ENCODE measurements around the gene DNAH8.

DNAH8 gene

DNA sequence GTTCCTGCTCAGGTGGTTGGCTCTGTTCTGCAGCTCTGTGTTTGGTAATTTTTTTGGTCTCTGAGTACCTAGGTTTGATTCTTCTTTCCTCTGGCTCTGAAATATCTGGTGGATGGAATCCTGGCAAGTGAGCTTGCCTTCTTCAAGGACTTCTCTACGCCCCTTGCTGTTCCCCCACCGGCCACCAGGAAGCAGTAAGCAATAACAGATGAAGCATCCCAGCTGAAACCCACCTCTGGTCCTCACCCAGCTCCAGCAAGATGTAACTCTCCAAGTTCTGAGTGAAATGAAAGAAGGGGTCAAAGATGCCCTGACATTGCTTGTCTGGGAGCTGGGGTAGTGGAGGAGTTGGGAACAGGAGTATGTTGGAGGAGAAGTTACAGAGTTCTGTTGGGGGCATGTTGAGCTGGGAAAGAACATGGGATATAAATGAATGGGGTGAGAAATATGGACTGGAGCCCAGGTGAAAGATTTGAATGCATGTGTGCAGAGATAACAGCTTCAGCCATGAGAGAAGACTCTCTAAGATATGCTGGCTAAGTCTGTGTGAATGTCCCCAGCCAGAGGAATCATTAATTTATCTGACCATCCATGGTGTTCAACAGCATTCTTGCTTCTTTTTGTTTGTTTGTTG, 282.1 kb downstream of the DNAH8 start:
- no peak for TF ChIP-seq POLR2A (IDR thresholded peaks at IDR 0.05; ENCODE audit: low read depth, low read length)
- DNase-seq (ENCODE audit: insufficient read length, low spot score), result no peak
- no peak for FAIRE-seq

DNA sequence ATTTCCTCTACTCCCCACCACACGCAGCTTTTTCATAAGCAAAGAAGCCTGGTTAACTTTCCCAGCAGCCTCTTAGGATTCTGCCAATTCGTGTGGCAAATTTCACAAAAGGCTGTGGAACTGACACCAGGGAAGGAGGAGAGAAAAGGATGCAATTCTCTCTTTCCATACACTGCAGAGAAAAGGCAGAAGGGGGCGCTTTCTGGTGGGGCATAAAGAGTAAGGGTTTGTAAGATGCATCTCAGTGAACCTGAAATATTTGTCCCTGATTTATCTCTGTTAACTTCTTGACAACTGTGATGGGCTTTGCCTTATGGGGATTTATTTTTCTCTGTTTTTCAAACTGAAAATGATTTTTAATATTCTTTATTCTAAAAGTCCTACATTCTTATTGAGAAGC, 288.0 kb downstream of the DNAH8 start:
- FAIRE-seq (no peak), DNase-seq (ENCODE audit: insufficient read length, low spot score) (no peak)
- no peak for TF ChIP-seq POLR2A (IDR thresholded peaks at IDR 0.05; ENCODE audit: low read depth, low read length)

DNA sequence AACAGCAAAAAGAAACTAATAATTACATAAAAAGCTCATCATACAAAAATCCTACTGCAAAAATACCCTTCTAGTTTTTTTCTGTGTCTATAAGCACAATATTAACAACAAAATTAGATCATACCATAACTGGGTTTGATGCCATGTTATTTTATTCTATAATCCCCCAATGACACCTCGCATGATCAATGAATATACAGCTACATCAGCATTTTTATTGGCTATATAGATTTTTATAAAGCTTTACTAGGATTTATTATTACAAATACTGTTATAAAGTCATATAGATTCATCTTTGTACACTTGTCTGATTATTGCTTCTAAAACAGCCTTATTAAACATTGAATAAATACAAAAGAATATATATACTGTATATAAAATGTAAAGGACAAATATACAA, 288.4 kb downstream of the DNAH8 start:
- no peak for DNase-seq (ENCODE audit: insufficient read length, low spot score)
- no peak for FAIRE-seq
- TF ChIP-seq POLR2A (IDR thresholded peaks at IDR 0.05; ENCODE audit: low read depth, low read length), result no peak

DNA sequence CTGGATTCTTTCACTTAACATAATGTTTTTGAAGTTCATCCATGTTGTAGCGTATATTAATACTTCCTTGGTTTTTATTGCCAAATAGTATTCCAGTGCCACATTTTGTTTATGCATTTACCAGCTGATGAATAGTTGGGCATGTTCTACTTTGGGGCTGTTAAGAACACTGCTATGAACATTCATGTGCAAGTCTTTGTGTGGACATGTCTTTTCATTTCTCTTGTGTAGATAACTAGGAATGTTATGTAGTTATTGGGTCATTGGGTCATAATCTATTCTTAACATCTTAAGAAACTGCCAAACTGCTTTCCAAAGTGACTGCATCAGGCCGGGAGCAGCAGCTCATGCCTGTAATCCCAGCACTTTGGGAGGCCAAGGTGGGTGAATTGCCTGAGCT, 289.7 kb downstream of the DNAH8 start:
- no peak for FAIRE-seq
- TF ChIP-seq POLR2A (IDR thresholded peaks at IDR 0.05; ENCODE audit: low read depth, low read length), result no peak
- DNase-seq (ENCODE audit: insufficient read length, low spot score), result no peak

DNA sequence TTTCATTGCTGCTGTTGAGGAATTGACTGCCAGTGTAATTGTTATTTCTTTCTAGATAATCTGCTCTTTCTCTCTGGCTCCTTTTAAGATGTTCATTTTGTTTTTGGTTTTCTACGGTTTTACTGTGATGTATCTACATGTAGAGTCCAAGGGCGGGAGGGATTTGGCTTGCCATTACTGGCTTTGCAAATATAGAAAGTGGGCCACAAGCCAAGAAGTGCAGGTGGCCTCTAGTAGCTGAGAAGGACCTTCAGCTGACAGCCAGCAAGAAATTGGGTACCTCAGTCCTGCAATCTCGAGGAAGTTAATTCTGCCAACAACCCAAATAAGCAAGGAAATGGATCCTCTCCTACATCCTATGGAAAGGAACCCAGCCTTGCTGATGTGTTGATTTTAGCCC, 290.7 kb downstream of the DNAH8 start:
- FAIRE-seq (no peak), DNase-seq (ENCODE audit: insufficient read length, low spot score) (no peak)
- TF ChIP-seq POLR2A (IDR thresholded peaks at IDR 0.05; ENCODE audit: low read depth, low read length), result no peak

GRCh38 chr6:39007575-39007974, 292.5 kb downstream of the DNAH8 start:
- FAIRE-seq (no peak), DNase-seq (ENCODE audit: insufficient read length, low spot score) (no peak)
- TF ChIP-seq POLR2A (IDR thresholded peaks at IDR 0.05; ENCODE audit: low read depth, low read length), result no peak

- DNase-seq (ENCODE audit: insufficient read length, low spot score) (no peak), FAIRE-seq (no peak)
- TF ChIP-seq POLR2A (IDR thresholded peaks at IDR 0.05; ENCODE audit: low read depth, low read length), result no peak
Measured at GRCh38 chr6:39008737-39009136, 293.6 kb downstream of the DNAH8 start.

GRCh38 chr6:39009476-39009875, 294.4 kb downstream of the DNAH8 start:
- FAIRE-seq (no peak), DNase-seq (ENCODE audit: insufficient read length, low spot score) (no peak)
- TF ChIP-seq POLR2A (IDR thresholded peaks at IDR 0.05; ENCODE audit: low read depth, low read length), result no peak

DNA sequence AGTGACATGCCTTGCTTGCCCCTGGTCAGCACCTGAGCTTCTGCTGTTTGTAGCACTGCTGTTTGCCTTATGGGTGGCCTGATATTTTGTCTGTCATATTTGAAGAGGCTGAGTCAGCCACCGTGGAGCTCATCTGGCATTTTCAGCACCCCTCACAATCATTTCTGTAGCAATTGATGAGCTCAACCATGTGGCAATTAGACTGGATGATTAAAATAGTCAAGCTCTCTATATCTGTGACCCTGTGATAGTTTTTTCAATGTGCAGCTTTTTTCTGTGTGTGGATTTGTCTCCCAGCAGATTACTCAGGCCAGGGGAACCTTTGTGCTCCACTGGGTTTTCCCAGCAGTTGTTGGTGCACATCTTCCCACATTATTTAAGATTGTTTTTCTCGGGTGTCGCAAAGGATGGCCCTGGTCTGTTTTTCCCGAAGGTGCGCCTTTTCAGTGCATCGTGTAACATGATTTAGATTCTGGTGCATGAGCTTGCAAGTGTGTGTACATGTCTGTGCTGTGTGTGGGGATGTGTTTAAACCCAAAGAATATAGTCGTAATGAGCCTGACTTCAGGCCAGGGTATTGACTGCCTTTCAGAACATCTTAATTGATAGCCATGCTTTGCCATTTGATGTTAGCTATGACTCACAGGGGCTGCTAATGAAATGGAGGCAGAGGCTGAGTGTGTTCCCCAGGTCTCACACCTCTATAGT, 301.9 kb downstream of the DNAH8 start:
- FAIRE-seq (no peak), DNase-seq (ENCODE audit: insufficient read length, low spot score) (no peak)
- no peak for TF ChIP-seq POLR2A (IDR thresholded peaks at IDR 0.05; ENCODE audit: low read depth, low read length)

GRCh38 chr6:39017547-39017880, 302.4 kb downstream of the DNAH8 start:
- no peak for DNase-seq (ENCODE audit: insufficient read length, low spot score)
- FAIRE-seq, result no peak
- no peak for TF ChIP-seq POLR2A (IDR thresholded peaks at IDR 0.05; ENCODE audit: low read depth, low read length)

GRCh38 chr6:39018103-39018502, 303.0 kb downstream of the DNAH8 start:
- TF ChIP-seq POLR2A (IDR thresholded peaks at IDR 0.05; ENCODE audit: low read depth, low read length), result no peak
- no peak for FAIRE-seq
- no peak for DNase-seq (ENCODE audit: insufficient read length, low spot score)

DNA sequence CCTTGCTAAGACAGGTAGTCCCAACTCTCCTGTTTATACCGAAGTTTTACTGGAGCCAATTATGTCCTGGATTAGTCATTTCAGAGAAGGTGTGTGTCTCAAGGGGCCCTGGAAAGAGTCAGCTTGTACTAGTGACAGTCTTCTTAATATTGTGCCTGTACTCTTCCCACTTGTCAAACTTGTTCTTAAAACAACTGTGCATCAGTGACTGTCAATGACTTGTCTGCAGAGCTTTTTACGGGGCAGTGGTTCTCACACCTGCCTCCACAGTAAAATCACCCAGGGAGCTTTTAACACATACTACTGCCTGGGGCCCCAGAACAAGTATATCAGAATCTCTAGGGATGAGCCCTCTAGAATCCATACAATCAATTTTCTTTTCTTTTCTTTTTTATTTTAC, 305.0 kb downstream of the DNAH8 start:
- DNase-seq (ENCODE audit: insufficient read length, low spot score), result no peak
- FAIRE-seq, result no peak
- TF ChIP-seq POLR2A (IDR thresholded peaks at IDR 0.05; ENCODE audit: low read depth, low read length), result no peak

- FAIRE-seq (no peak), DNase-seq (ENCODE audit: insufficient read length, low spot score) (no peak)
- no peak for TF ChIP-seq POLR2A (IDR thresholded peaks at IDR 0.05; ENCODE audit: low read depth, low read length)
Measured at GRCh38 chr6:39021041-39021440, 305.9 kb downstream of the DNAH8 start.

- TF ChIP-seq POLR2A (IDR thresholded peaks at IDR 0.05; ENCODE audit: low read depth, low read length), result no peak
- DNase-seq (ENCODE audit: insufficient read length, low spot score), result no peak
- no peak for FAIRE-seq
Measured at GRCh38 chr6:39021779-39022178, 306.7 kb downstream of the DNAH8 start.

DNA sequence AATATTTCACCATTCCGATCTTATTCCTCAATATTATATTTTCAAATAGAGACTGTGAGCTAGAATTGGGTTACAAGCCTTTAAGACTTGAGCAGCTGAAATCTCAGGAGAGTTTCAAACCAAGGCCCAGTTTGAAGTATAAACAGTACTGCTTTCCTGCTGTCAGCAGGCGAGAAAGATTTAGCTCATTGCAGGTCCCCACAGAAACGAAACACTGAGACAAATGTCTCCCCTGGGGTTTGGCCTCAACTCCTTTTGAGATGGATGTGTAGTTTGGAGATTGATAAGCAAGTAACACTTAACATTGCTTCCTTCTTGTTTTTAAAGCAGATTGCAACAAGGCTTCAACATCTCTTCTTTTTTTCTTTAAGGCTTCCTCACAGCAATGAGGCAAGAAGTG, 311.1 kb downstream of the DNAH8 start:
- no peak for TF ChIP-seq POLR2A (IDR thresholded peaks at IDR 0.05; ENCODE audit: low read depth, low read length)
- no peak for FAIRE-seq
- no peak for DNase-seq (ENCODE audit: insufficient read length, low spot score)

Data from H54 (cell line).